Glutamatergic neuron (in vitro differentiated cells): ENCODE data around the gene ZNF827. TPM values are rescaled to one million over a fixed set of nuclear protein-coding genes. Genes with fewer than 3 reads are reported as not detected.

Experiments used
- DNase-seq: peaks from one replicate; pipeline ENCODE4 v3.0.0; 2022
- H3K27ac Mint-ChIP-seq: one replicate; pipeline ENCODE4 v1.8.0; 2020; ENCODE audit warnings: mild to moderate bottlenecking, mixed read lengths, inconsistent platforms; ENCODE audit not compliant: unreplicated experiment
- H3K27me3 Mint-ChIP-seq: one replicate; pipeline ENCODE4 v1.8.0; 2020; ENCODE audit warnings: mild to moderate bottlenecking, moderate library complexity, mixed read lengths, inconsistent platforms; ENCODE audit not compliant: unreplicated experiment
- H3K36me3 Mint-ChIP-seq: one replicate; pipeline ENCODE4 v1.8.0; 2020; ENCODE audit warnings: mild to moderate bottlenecking, mixed read lengths, inconsistent platforms; ENCODE audit not compliant: unreplicated experiment
- H3K4me1 Mint-ChIP-seq: one replicate; pipeline ENCODE4 v1.8.0; 2020; ENCODE audit warnings: mild to moderate bottlenecking, low read depth, mixed read lengths, inconsistent platforms; ENCODE audit not compliant: unreplicated experiment
- H3K4me3 Mint-ChIP-seq: one replicate; pipeline ENCODE4 v1.8.0; 2020; ENCODE audit warnings: mild to moderate bottlenecking, mixed read lengths, inconsistent platforms; ENCODE audit not compliant: unreplicated experiment
- H3K9me3 Mint-ChIP-seq: one replicate; pipeline ENCODE4 v1.8.0; 2020; ENCODE audit warnings: mild to moderate bottlenecking, moderate library complexity, mixed read lengths, inconsistent platforms; ENCODE audit not compliant: unreplicated experiment
- CTCF ChIP-seq: fragments of 200-600 bp; sonication (generic); IDR thresholded peaks from one replicate; pipeline ENCODE4 v1.5.0; 2021; ENCODE audit not compliant: partially characterized antibody, unreplicated experiment
- total RNA-seq: library from RNA; stranded (reverse); fragmentation: NEBNext Ultra II Directional; extraction: Animal tissue kit (Norgen Biotek cat#: 25700); gene quantifications from one replicate; pipeline ENCODE4 v1.2.1, GENCODE V29; 2021; ENCODE audit not compliant: unreplicated experiment

The ZNF827 gene
- total RNA-seq, 1 donor from 2014 or later = 227 TPM

- Mint-ChIP-seq H3K9me3 (no peaks in the 10 kb centered on the region), H3K27ac (no peak overlapping the region), H3K4me3 (peak overlapping the region; percentile 41), H3K36me3 (no peaks in the 10 kb centered on the region), H3K4me1 (peaks cover 18% of the 10 kb centered on the region), H3K27me3 (peaks cover 3% of the 10 kb centered on the region)
- no peak for TF ChIP-seq CTCF
- no peak for DNase-seq
Observed at GRCh38 chr4:145945431-145946155, 7.0 kb upstream of the ZNF827 start.

DNA sequence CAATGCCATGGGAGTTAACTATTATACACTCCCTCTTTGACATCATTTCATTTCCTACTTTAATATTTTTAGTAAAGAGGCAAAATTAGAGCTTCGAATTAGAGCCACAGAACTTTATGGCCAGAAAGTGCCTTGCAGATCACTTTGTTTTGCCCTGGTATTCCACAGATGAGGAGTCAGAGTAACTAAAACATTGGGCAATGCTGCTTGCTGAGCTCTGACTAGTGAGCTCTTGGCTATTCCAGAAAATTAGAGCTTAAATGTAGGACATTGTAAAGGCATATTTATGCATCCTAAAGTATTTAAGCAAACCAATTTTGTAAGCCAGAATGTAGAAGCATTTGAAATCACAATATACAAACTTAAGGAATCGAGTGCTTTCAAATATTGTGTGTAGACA, 6.3 kb upstream of the ZNF827 start:
- no peaks in the 10 kb centered on the region for H3K9me3 Mint-ChIP-seq
- peaks cover 18% of the 10 kb centered on the region for H3K4me1 Mint-ChIP-seq
- no peak overlapping the region for H3K4me3 Mint-ChIP-seq
- peaks cover 3% of the 10 kb centered on the region for H3K27me3 Mint-ChIP-seq
- H3K27ac Mint-ChIP-seq = no peak overlapping the region
- no peak for TF ChIP-seq CTCF
- no peaks in the 10 kb centered on the region for H3K36me3 Mint-ChIP-seq
- DNase-seq = no peak

- no peak overlapping the region for H3K27ac Mint-ChIP-seq
Observed at GRCh38 chr4:145939856-145940255, 1.2 kb upstream of the ZNF827 start.

DNA sequence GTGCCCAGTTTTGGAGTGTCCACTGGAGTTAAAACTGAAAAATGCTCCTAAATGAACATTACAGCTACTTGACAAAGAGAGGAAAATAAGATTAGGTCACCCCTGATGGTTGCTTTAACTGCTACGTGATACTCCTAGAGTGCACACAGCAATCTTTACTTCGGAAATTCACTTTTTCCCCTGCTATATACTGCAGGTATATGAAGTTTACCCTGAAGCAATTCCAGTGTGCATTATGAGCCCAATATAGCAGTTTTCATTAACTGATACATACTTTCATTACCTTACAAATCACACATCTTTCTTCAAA, 773 bp upstream of the ZNF827 start:
- Mint-ChIP-seq H3K36me3 (no peaks in the 10 kb centered on the region), H3K27me3 (peaks cover 21% of the 10 kb centered on the region), H3K4me1 (peaks cover 18% of the 10 kb centered on the region), H3K27ac (peak overlapping the region; percentile 98), H3K9me3 (peaks cover 28% of the 10 kb centered on the region), H3K4me3 (peak overlapping the region; percentile 97)
- TF ChIP-seq CTCF = no peak
- DNase-seq = no peak

More at GRCh38 chr4:145939856-145940255, 1.2 kb upstream of the ZNF827 start:
- peaks cover 15% of the 10 kb centered on the region for H3K4me1 Mint-ChIP-seq
- DNase-seq = no peak
- no peak for TF ChIP-seq CTCF
- H3K36me3 Mint-ChIP-seq = no peaks in the 10 kb centered on the region
- H3K4me3 Mint-ChIP-seq = no peak overlapping the region
- H3K27me3 Mint-ChIP-seq = peaks cover 21% of the 10 kb centered on the region
- peaks cover 28% of the 10 kb centered on the region for H3K9me3 Mint-ChIP-seq

- DNase-seq = no peak
- H3K27ac Mint-ChIP-seq = peak overlapping the region; percentile 98
- H3K4me3 Mint-ChIP-seq = peak overlapping the region; percentile 97
- H3K36me3 Mint-ChIP-seq = no peaks in the 10 kb centered on the region
- peaks cover 21% of the 10 kb centered on the region for H3K27me3 Mint-ChIP-seq
- peaks cover 27% of the 10 kb centered on the region for H3K4me1 Mint-ChIP-seq
- H3K9me3 Mint-ChIP-seq = peaks cover 28% of the 10 kb centered on the region
- TF ChIP-seq CTCF = no peak
Observed at GRCh38 chr4:145937971-145938611, 532 bp downstream of the ZNF827 start.
